HCT116 (cell line): ENCODE results near the gene GLRA3. TPM values are rescaled to one million over a fixed set of nuclear protein-coding genes. Genes with fewer than 3 reads are reported as not detected.

Experiments used
- ATAC-seq: fragments of 200-7000 bp; cut with Tn5 transposase; 2 replicates; pipeline ENCODE4 v1.9.1; 2020; ENCODE audit warnings: mild to moderate bottlenecking, moderate library complexity
- BruUV-seq: library from RNA; stranded (reverse); fragments of 400-500 nt; replicated peaks from 2 replicates; lab custom pipeline; 2021; lab: Mats Ljungman, UMichigan
- CTCF ChIA-PET: fragments of 300-600 bp; sonication (Branson Sonifier 250); formaldehyde crosslinking; loops from one replicate; lab custom pipeline; 2021; ENCODE audit warnings: antibody characterized with exemption; lab: Charles Lee
- POLR2A ChIA-PET: fragments of 300-600, 350-600 bp; sonication (Branson Sonifier 250); formaldehyde crosslinking; loops from one replicate; lab custom pipeline; 2021; ENCODE audit warnings: antibody characterized with exemption; lab: Charles Lee
- RAD21 ChIA-PET, 2 experiments: fragments of 300-600 bp; sonication (Branson Sonifier 250); formaldehyde crosslinking; loops; one replicate each; lab custom pipeline; 2023; ENCODE audit warnings: low total read pairs in 2 of 2; ENCODE audit not compliant: uncharacterized antibody in 2 of 2, unreplicated experiment in 2 of 2, low non-redundant PET in 1 of 2; lab: Charles Lee
- DNase-seq: peaks from one replicate; pipeline ENCODE4 v3.0.0-alpha.2; 2010; ENCODE audit warnings: low read depth, low spot score
- H2AFZ ChIP-seq: fragments of 200-600 bp; shearing (Covaris generic), sonication (generic); 2 replicates; pipeline ENCODE4 v1.6.1; 2017; ENCODE audit warnings: low read depth, mixed run types, mixed read lengths, antibody characterized with exemption, low read length; ENCODE audit not compliant: poor library complexity, severe bottlenecking
- H3K27ac ChIP-seq: 2 replicates; pipeline ENCODE4 v1.5.1; 2012; ENCODE audit warnings: low read depth, low read length
- H3K27me3 ChIP-seq: fragments of 200-600 bp; sonication (generic); 2 replicates; pipeline ENCODE4 v1.6.1; 2016; ENCODE audit warnings: mixed run types, low read length, mixed read lengths; ENCODE audit not compliant: insufficient read depth
- H3K36me3 ChIP-seq, 2 experiments: fragments of 200-500 bp in 1 of 2; fragments of 200-600 bp in 1 of 2; sonication (Bioruptor generic) in 1 of 2; sonication (generic) in 1 of 2; 2 replicates each; pipeline versions ENCODE4 v1.5.1 to v1.6.1; 2014 to 2016; ENCODE audit warnings: low read length in 2 of 2, inconsistent platforms in 1 of 2, mixed read lengths in 1 of 2, mixed run types in 1 of 2; ENCODE audit not compliant: insufficient read depth in 2 of 2, control insufficient read depth in 1 of 2
- H3K4me1 ChIP-seq, 2 experiments: fragments of 200-600 bp in 1 of 2; sonication (generic) in 1 of 2; 2 replicates each; pipeline versions ENCODE4 v1.5.1 to v1.6.1; 2012 to 2017; ENCODE audit warnings: low read length in 2 of 2, inconsistent platforms in 1 of 2, mild to moderate bottlenecking in 1 of 2, mixed read lengths in 1 of 2, mixed run types in 1 of 2, moderate library complexity in 1 of 2; ENCODE audit not compliant: insufficient read depth in 2 of 2, control insufficient read depth in 1 of 2
- H3K4me2 ChIP-seq: fragments of 200-600 bp; sonication (generic); 2 replicates; pipeline ENCODE4 v1.6.1; 2017; ENCODE audit warnings: mixed run types, low read length, mixed read lengths
- H3K4me3 ChIP-seq, 2 experiments: fragments of 200-600 bp in 1 of 2; sonication (generic) in 1 of 2; replicated peaks in 1 of 2; 2 replicates each; pipeline ENCODE4 v1.5.1; 2011 to 2016; ENCODE audit warnings: low read length in 2 of 2, control low read depth in 1 of 2, low read depth in 1 of 2, mild to moderate bottlenecking in 1 of 2, mixed read lengths in 1 of 2, mixed run types in 1 of 2
- H3K79me2 ChIP-seq: fragments of 200-600 bp; sonication (generic); 2 replicates; pipeline ENCODE4 v1.6.1; 2017; ENCODE audit warnings: mild to moderate bottlenecking, mixed run types, low read length, moderate library complexity, mixed read lengths; ENCODE audit not compliant: insufficient read depth
- H3K9ac ChIP-seq: fragments of 200-600 bp; sonication (generic); 2 replicates; pipeline ENCODE4 v1.6.1; 2016; ENCODE audit warnings: low read length, mixed read lengths
- H3K9me2 ChIP-seq: fragments of 200-600 bp; sonication (generic), shearing (Covaris generic); 2 replicates; pipeline ENCODE4 v1.6.1; 2017; ENCODE audit warnings: mixed run types, mild to moderate bottlenecking, moderate library complexity; ENCODE audit not compliant: insufficient read depth
- H3K9me3 ChIP-seq, 2 experiments: fragments of 200-500 bp in 1 of 2; fragments of 200-600 bp in 1 of 2; sonication (Bioruptor generic) in 1 of 2; sonication (generic) in 1 of 2; 2 replicates each; pipeline ENCODE4 v1.6.1; 2014 to 2017; ENCODE audit warnings: low read length in 2 of 2, mixed read lengths in 2 of 2, inconsistent platforms in 1 of 2, low read depth in 1 of 2, mild to moderate bottlenecking in 1 of 2, mixed run types in 1 of 2, moderate library complexity in 1 of 2; ENCODE audit not compliant: control insufficient read depth in 1 of 2, insufficient read depth in 1 of 2
- H4K20me1 ChIP-seq: fragments of 200-600 bp; sonication (generic), shearing (Covaris generic); 2 replicates; pipeline ENCODE4 v1.6.1; 2017; ENCODE audit warnings: mixed run types, mild to moderate bottlenecking, moderate library complexity; ENCODE audit not compliant: insufficient read depth
- ATF3 ChIP-seq: IDR thresholded peaks from 2 replicates; pipeline ENCODE4 v1.6.1; 2012
- CEBPB ChIP-seq: IDR thresholded peaks from 2 replicates; pipeline ENCODE4 v1.6.1; 2012; ENCODE audit warnings: low read depth
- CTCF ChIP-seq, 3 experiments: fragments of 200-600 bp in 1 of 3; sonication (generic) in 1 of 3; IDR thresholded peaks in 2 of 3; conservative IDR thresholded peaks in 1 of 3; 2 replicates each; pipeline ENCODE4 v1.5.1; 2012 to 2017; ENCODE audit warnings: low read depth in 2 of 3, low read length in 2 of 3, antibody characterized with exemption in 1 of 3, borderline replicate concordance in 1 of 3, control low read depth in 1 of 3, mild to moderate bottlenecking in 1 of 3, mixed read lengths in 1 of 3, mixed run types in 1 of 3, moderate library complexity in 1 of 3; ENCODE audit not compliant: insufficient read depth in 1 of 3
- EGR1 ChIP-seq: IDR thresholded peaks from 2 replicates; pipeline ENCODE4 v1.6.1; 2012; ENCODE audit warnings: low read depth
- EZH2phosphoT487 ChIP-seq: fragments of 200-600 bp; IDR thresholded peaks from 2 replicates; pipeline ENCODE4 v1.6.1; 2018; ENCODE audit warnings: antibody characterized with exemption, borderline replicate concordance
- JUND ChIP-seq: IDR thresholded peaks from 2 replicates; pipeline ENCODE4 v1.6.1; 2012
- MAX ChIP-seq: IDR thresholded peaks from 2 replicates; pipeline ENCODE4 v1.6.1; 2012
- POLR2AphosphoS5 ChIP-seq: IDR thresholded peaks from 2 replicates; pipeline ENCODE4 v1.6.1; 2011; ENCODE audit warnings: mild to moderate bottlenecking, low read depth, low read length, moderate library complexity
- REST ChIP-seq: IDR thresholded peaks from 2 replicates; pipeline ENCODE4 v1.6.1; 2012; ENCODE audit warnings: low read depth
- SRF ChIP-seq: IDR thresholded peaks from 2 replicates; pipeline ENCODE4 v1.6.1; 2012; ENCODE audit warnings: low read depth
- TCF7L2 ChIP-seq: IDR thresholded peaks from 2 replicates; pipeline ENCODE4 v1.7.0; 2011; ENCODE audit warnings: borderline replicate concordance, inconsistent platforms; ENCODE audit not compliant: insufficient read depth, insufficient read length; ENCODE audit errors: extremely low read depth
- YY1 ChIP-seq: IDR thresholded peaks from 2 replicates; pipeline ENCODE4 v1.6.1; 2011; ENCODE audit warnings: low read length, low read depth, moderate library complexity, mild to moderate bottlenecking; ENCODE audit not compliant: insufficient replicate concordance; ENCODE audit errors: extremely low read depth
- ZNF274 ChIP-seq: fragments of 200-500 bp; sonication (Bioruptor generic); IDR thresholded peaks from 2 replicates; pipeline ENCODE4 v1.6.1; 2014; ENCODE audit warnings: mild to moderate bottlenecking, low read depth, low read length, inconsistent platforms
- intact Hi-C: fragments of 100-400 bp; cut with micrococcal nuclease; formaldehyde crosslinking; loops from 2 replicates; pipeline ENCODE4 v1.10.0; 2022
- total RNA-seq: library from RNA; stranded (reverse); gene quantifications from one replicate; pipeline ENCODE4 v1.2.1, GENCODE V29; 2021; ENCODE audit not compliant: unreplicated experiment

Gene GLRA3
- total RNA-seq, 1 experiment from 2014 or later: not detected

GRCh38 chr4:174808836-174809235 is 20.2 kb downstream of the GLRA3 start:
- RAD21 ChIA-PET: no interaction called here
- intact Hi-C loops: no loop called here
- Histone ChIP-seq H3K9me2 (no peaks in the 10 kb centered on the region), H3K4me3 (no peak overlapping the region), H3K27ac (no peak overlapping the region), H3K4me1 (no peaks in the 10 kb centered on the region), H2AFZ (no peak overlapping the region), H3K79me2 (no peaks in the 10 kb centered on the region), H3K27me3 (no peaks in the 10 kb centered on the region), H3K36me3 (no peaks in the 10 kb centered on the region), H3K4me2 (no peak overlapping the region), H4K20me1 (no peaks in the 10 kb centered on the region), H3K9ac (no peak overlapping the region), H3K9me3 (no peaks in the 10 kb centered on the region)
- POLR2A ChIA-PET: no interaction called here
- CTCF ChIA-PET: no interaction called here
- no peak for TF ChIP-seq CEBPB
- DNase-seq: no peak
- BruUV-seq: no TSS peak
- ATAC-seq: no peak

GRCh38 chr4:174808119-174808518 is 20.9 kb downstream of the GLRA3 start:
- intact Hi-C loops: no loop called here
- no peak overlapping the region for H3K9ac ChIP-seq
- ChIA-PET CTCF (no interaction called here), RAD21 (no interaction called here), POLR2A (no interaction called here)
- no peaks in the 10 kb centered on the region for H3K36me3 ChIP-seq
- no TSS peak for BruUV-seq
- no peaks in the 10 kb centered on the region for H3K4me1 ChIP-seq
- H3K4me2 ChIP-seq: no peak overlapping the region
- H3K9me2 ChIP-seq: no peaks in the 10 kb centered on the region
- H3K9me3 ChIP-seq: no peaks in the 10 kb centered on the region
- no peak overlapping the region for H3K4me3 ChIP-seq
- no peaks in the 10 kb centered on the region for H3K27me3 ChIP-seq
- H2AFZ ChIP-seq: no peak overlapping the region
- H3K27ac ChIP-seq: no peak overlapping the region
- ATAC-seq (no peak), DNase-seq (no peak)
- H3K79me2 ChIP-seq: no peaks in the 10 kb centered on the region
- no peaks in the 10 kb centered on the region for H4K20me1 ChIP-seq
- no peak for TF ChIP-seq ATF3
- no peak for TF ChIP-seq SRF
- TF ChIP-seq EZH2phosphoT487: no peak
- no peak for TF ChIP-seq JUND
- TF ChIP-seq YY1: no peak
- TF ChIP-seq TCF7L2: no peak
- no peak for TF ChIP-seq CTCF (IDR thresholded peaks at IDR 0.05 in 2 of 3, conservative IDR thresholded peaks at IDR 0.05 in 1 of 3; ENCODE audit: borderline replicate concordance in 1 of 3, insufficient read depth in 1 of 3, low read depth in 2 of 3, low read length in 2 of 3)
- TF ChIP-seq CEBPB: no peak
- TF ChIP-seq MAX: no peak
- TF ChIP-seq ZNF274: no peak
- TF ChIP-seq EGR1: no peak
- no peak for TF ChIP-seq REST
- TF ChIP-seq POLR2AphosphoS5: no peak
